WI38 (cell line): Measurements from ENCODE around the gene TBC1D23.

Experiments used
- H3K4me3 ChIP-seq: 2 replicates; pipeline ENCODE4 v1.5.1; 2011; ENCODE audit warnings: low read depth, mild to moderate bottlenecking, control low read depth, low read length
- TF ChIP-seq, protein P1 (sequence below): IDR thresholded peaks from 2 replicates; pipeline ENCODE4 v1.5.1; 2012; ENCODE audit warnings: low read depth, mild to moderate bottlenecking, control low read depth, low read length

TBC1D23 gene

GRCh38 chr3:100366424-100366823 lies 105.6 kb downstream of the TBC1D23 start:
- no peak overlapping the region for H3K4me3 ChIP-seq
- TF ChIP-seq, protein P1, sequence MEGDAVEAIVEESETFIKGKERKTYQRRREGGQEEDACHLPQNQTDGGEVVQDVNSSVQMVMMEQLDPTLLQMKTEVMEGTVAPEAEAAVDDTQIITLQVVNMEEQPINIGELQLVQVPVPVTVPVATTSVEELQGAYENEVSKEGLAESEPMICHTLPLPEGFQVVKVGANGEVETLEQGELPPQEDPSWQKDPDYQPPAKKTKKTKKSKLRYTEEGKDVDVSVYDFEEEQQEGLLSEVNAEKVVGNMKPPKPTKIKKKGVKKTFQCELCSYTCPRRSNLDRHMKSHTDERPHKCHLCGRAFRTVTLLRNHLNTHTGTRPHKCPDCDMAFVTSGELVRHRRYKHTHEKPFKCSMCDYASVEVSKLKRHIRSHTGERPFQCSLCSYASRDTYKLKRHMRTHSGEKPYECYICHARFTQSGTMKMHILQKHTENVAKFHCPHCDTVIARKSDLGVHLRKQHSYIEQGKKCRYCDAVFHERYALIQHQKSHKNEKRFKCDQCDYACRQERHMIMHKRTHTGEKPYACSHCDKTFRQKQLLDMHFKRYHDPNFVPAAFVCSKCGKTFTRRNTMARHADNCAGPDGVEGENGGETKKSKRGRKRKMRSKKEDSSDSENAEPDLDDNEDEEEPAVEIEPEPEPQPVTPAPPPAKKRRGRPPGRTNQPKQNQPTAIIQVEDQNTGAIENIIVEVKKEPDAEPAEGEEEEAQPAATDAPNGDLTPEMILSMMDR = no peak

DNA sequence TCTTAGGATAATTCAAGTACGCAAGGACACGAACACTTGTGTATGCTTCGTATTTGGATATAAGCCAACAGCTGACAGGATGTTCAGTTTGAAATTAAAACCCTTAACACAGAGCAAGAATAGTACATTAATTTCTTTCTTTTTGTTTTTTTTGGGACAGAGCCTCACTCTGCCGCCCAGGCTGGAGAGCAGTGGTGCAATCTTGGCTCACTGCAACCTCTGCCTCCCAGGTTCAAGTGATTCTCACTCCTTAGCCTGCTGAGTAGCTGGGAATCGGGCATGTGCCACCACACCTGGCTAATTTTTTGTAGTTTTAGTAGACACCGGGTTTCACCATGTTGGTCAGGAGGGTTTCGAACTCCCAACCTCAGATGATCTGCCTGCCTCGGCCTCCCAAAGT lies 107.6 kb downstream of the TBC1D23 start:
- TF ChIP-seq, protein P1 = no peak
- H3K4me3 ChIP-seq = no peak overlapping the region

GRCh38 chr3:100370756-100371155 lies 110.0 kb downstream of the TBC1D23 start:
- TF ChIP-seq, protein P1 = no peak

DNA sequence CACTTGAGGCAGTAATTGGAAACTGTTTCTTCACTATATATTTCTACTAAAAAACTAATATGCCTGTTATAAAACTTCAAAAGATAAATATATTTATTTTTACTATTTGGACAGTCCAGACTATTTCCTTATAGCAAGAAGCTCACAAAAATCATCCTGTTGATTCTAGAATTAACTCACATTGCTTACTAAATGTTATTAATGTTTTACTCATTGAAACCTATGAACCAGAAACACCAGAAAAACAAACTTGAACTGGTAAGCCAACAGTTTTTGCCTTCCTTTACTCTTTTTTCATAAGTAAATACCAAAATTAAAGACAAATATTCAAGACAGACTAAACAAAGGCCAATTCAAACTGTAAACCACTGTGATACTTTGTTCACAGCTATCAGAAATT lies 113.7 kb downstream of the TBC1D23 start:
- TF ChIP-seq, protein P1 = no peak
- H3K4me3 ChIP-seq = no peak overlapping the region

More at GRCh38 chr3:100370756-100371155, 110.0 kb downstream of the TBC1D23 start:
- no peak overlapping the region for H3K4me3 ChIP-seq
